Activated T-helper 17 cell treated with anti-CD3 and anti-CD28 coated beads, Interleukin-2, amount 50 U/mL, for 72 hours (primary cell): ENCODE results near the gene NARF. TPM values are rescaled to one million over a fixed set of nuclear protein-coding genes. Genes with fewer than 3 reads are reported as not detected.

ENCODE experiments used
- ATAC-seq: fragments of 150-1000 bp; cut with Tn5 transposase; replicated peaks from 2 replicates; pipeline ENCODE4 v1.10.0; 2021; ENCODE audit warnings: mild to moderate bottlenecking, moderate library complexity
- H3K27ac Mint-ChIP-seq: one replicate; pipeline ENCODE4 v1.8.0; 2022; ENCODE audit warnings: mixed read lengths
- H3K27me3 Mint-ChIP-seq: one replicate; pipeline ENCODE4 v1.8.0; 2022; ENCODE audit warnings: mixed read lengths
- H3K36me3 Mint-ChIP-seq: one replicate; pipeline ENCODE4 v1.8.0; 2022; ENCODE audit warnings: low read depth, mild to moderate bottlenecking, mixed read lengths
- H3K4me1 Mint-ChIP-seq: one replicate; pipeline ENCODE4 v1.8.0; 2022; ENCODE audit warnings: mixed read lengths
- H3K4me3 Mint-ChIP-seq: one replicate; pipeline ENCODE4 v1.8.0; 2022; ENCODE audit warnings: mild to moderate bottlenecking, mixed read lengths
- H3K9me3 Mint-ChIP-seq: one replicate; pipeline ENCODE4 v1.8.0; 2022; ENCODE audit warnings: mixed read lengths
- total RNA-seq, 2 donors: library from RNA; stranded (reverse); gene quantifications; one replicate each; pipeline ENCODE4 v1.2.3, GENCODE V29; 2022

The NARF gene
- total RNA-seq, 2 donors from 2014 or later = 164 to 194 TPM

- H3K4me3 Mint-ChIP-seq = no peak overlapping the region
- no peaks in the 10 kb centered on the region for H3K27me3 Mint-ChIP-seq
- no peaks in the 10 kb centered on the region for H3K9me3 Mint-ChIP-seq
- H3K27ac Mint-ChIP-seq = peak overlapping the region; percentile 67
- ATAC-seq = no peak
- peaks cover 52% of the 10 kb centered on the region for H3K36me3 Mint-ChIP-seq
- H3K4me1 Mint-ChIP-seq = peaks cover 15% of the 10 kb centered on the region
Observed at GRCh38 chr17:82489851-82490511, 31.4 kb downstream of the NARF start.

- ATAC-seq = no peak
- H3K4me3 Mint-ChIP-seq = no peak overlapping the region
- no peaks in the 10 kb centered on the region for H3K9me3 Mint-ChIP-seq
- no peaks in the 10 kb centered on the region for H3K27me3 Mint-ChIP-seq
- H3K4me1 Mint-ChIP-seq = peaks cover 15% of the 10 kb centered on the region
- peak overlapping the region; percentile 67 for H3K27ac Mint-ChIP-seq
- peaks cover 45% of the 10 kb centered on the region for H3K36me3 Mint-ChIP-seq
Observed at GRCh38 chr17:82490512-82491195, 32.1 kb downstream of the NARF start.

GRCh38 chr17:82491196-82491530 lies 32.6 kb downstream of the NARF start:
- ATAC-seq = no peak
- Mint-ChIP-seq H3K27me3 (no peaks in the 10 kb centered on the region), H3K4me3 (no peak overlapping the region), H3K4me1 (peaks cover 13% of the 10 kb centered on the region), H3K9me3 (no peaks in the 10 kb centered on the region), H3K36me3 (peaks cover 40% of the 10 kb centered on the region), H3K27ac (no peak overlapping the region)

- no peaks in the 10 kb centered on the region for H3K9me3 Mint-ChIP-seq
- no peak overlapping the region for H3K4me3 Mint-ChIP-seq
- no peak overlapping the region for H3K27ac Mint-ChIP-seq
- peaks cover 10% of the 10 kb centered on the region for H3K4me1 Mint-ChIP-seq
- no peaks in the 10 kb centered on the region for H3K27me3 Mint-ChIP-seq
- H3K36me3 Mint-ChIP-seq = peaks cover 36% of the 10 kb centered on the region
- ATAC-seq = no peak
Observed at GRCh38 chr17:82491533-82491932, 33.0 kb downstream of the NARF start.

GRCh38 chr17:82492643-82493225 lies 34.2 kb downstream of the NARF start:
- H3K4me3 Mint-ChIP-seq = no peak overlapping the region
- H3K27me3 Mint-ChIP-seq = no peaks in the 10 kb centered on the region
- no peaks in the 10 kb centered on the region for H3K9me3 Mint-ChIP-seq
- no peak for ATAC-seq
- H3K36me3 Mint-ChIP-seq = peaks cover 24% of the 10 kb centered on the region
- H3K4me1 Mint-ChIP-seq = peaks cover 7% of the 10 kb centered on the region
- no peak overlapping the region for H3K27ac Mint-ChIP-seq

GRCh38 chr17:82493226-82493781 lies 34.8 kb downstream of the NARF start:
- Mint-ChIP-seq H3K4me3 (no peak overlapping the region), H3K4me1 (peaks cover 7% of the 10 kb centered on the region), H3K36me3 (peaks cover 18% of the 10 kb centered on the region), H3K27me3 (no peaks in the 10 kb centered on the region), H3K9me3 (no peaks in the 10 kb centered on the region), H3K27ac (peak overlapping the region; percentile 93)
- no peak for ATAC-seq

GRCh38 chr17:82494236-82495055 lies 35.9 kb downstream of the NARF start:
- peak overlapping the region; percentile 93 for H3K27ac Mint-ChIP-seq
- H3K4me3 Mint-ChIP-seq = peak overlapping the region; percentile 56
- H3K27me3 Mint-ChIP-seq = no peaks in the 10 kb centered on the region
- H3K9me3 Mint-ChIP-seq = no peaks in the 10 kb centered on the region
- H3K36me3 Mint-ChIP-seq = peaks cover 8% of the 10 kb centered on the region
- peak; percentile 72 for ATAC-seq
- peaks cover 10% of the 10 kb centered on the region for H3K4me1 Mint-ChIP-seq

- Mint-ChIP-seq H3K36me3 (peaks cover 8% of the 10 kb centered on the region), H3K9me3 (no peaks in the 10 kb centered on the region)
Observed at GRCh38 chr17:82495844-82496528, 37.4 kb downstream of the NARF start.

GRCh38 chr17:82496529-82497434 lies 38.2 kb downstream of the NARF start:
- no peak overlapping the region for H3K27ac Mint-ChIP-seq
- peaks cover 10% of the 10 kb centered on the region for H3K4me1 Mint-ChIP-seq
- peaks cover 8% of the 10 kb centered on the region for H3K36me3 Mint-ChIP-seq
- peak overlapping the region; percentile 83 for H3K4me3 Mint-ChIP-seq
- ATAC-seq = peak; percentile 81
- no peaks in the 10 kb centered on the region for H3K27me3 Mint-ChIP-seq
- no peaks in the 10 kb centered on the region for H3K9me3 Mint-ChIP-seq

More at GRCh38 chr17:82495844-82496528, 37.4 kb downstream of the NARF start:
- Mint-ChIP-seq H3K4me3 (peak overlapping the region; percentile 83), H3K4me1 (peaks cover 10% of the 10 kb centered on the region), H3K27ac (no peak overlapping the region), H3K27me3 (no peaks in the 10 kb centered on the region)
- ATAC-seq = no peak

- Mint-ChIP-seq H3K4me3 (peak overlapping the region; percentile 83), H3K27ac (peak overlapping the region; percentile 83), H3K4me1 (peaks cover 10% of the 10 kb centered on the region), H3K27me3 (no peaks in the 10 kb centered on the region), H3K9me3 (no peaks in the 10 kb centered on the region), H3K36me3 (peaks cover 8% of the 10 kb centered on the region)
- ATAC-seq = peak; percentile 42
Observed at GRCh38 chr17:82497483-82498405, 39.2 kb downstream of the NARF start.

- H3K4me1 Mint-ChIP-seq = peaks cover 3% of the 10 kb centered on the region
- H3K4me3 Mint-ChIP-seq = no peak overlapping the region
- ATAC-seq = no peak
- H3K27ac Mint-ChIP-seq = no peak overlapping the region
- H3K9me3 Mint-ChIP-seq = no peaks in the 10 kb centered on the region
- no peaks in the 10 kb centered on the region for H3K27me3 Mint-ChIP-seq
- no peaks in the 10 kb centered on the region for H3K36me3 Mint-ChIP-seq
Observed at GRCh38 chr17:82502207-82502606, 43.7 kb downstream of the NARF start.

- no peak overlapping the region for H3K4me3 Mint-ChIP-seq
- peaks cover 7% of the 10 kb centered on the region for H3K4me1 Mint-ChIP-seq
- H3K27ac Mint-ChIP-seq = no peak overlapping the region
- H3K27me3 Mint-ChIP-seq = no peaks in the 10 kb centered on the region
- H3K36me3 Mint-ChIP-seq = no peaks in the 10 kb centered on the region
- ATAC-seq = no peak
- H3K9me3 Mint-ChIP-seq = no peaks in the 10 kb centered on the region
Observed at GRCh38 chr17:82503094-82503727, 44.7 kb downstream of the NARF start.
